IPS-11a (cell line): Measurements from ENCODE around the gene SLC45A1.

Experiments
- H3K4me3 ChIP-seq: one replicate; pipeline ENCODE4 v1.5.1; 2013; ENCODE audit warnings: low read depth, low read length, control low read depth

SLC45A1 gene

DNA sequence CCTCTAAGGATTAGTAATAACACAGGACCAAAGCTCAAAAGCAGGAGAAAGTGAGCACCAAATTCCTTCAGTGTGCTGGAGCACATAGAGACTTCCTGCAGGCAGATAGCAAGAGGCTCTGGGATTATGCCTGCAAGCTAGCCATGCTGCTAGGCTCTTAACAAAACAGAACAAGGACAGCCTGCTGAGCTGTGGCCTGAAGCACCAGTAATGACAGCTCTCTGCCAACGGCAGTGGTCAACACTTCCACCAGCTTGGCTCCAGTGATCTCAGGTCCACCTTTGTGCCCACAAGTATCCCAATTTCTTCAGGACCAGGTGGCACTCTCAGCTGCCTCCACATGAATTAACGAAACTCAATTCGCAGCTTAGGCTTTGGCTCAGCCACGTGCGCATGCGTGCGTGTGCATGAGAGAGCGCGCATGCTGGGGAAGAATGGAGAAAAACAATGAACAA is 64.2 kb downstream of the SLC45A1 start:
- H3K4me3 ChIP-seq = no peak overlapping the region

DNA sequence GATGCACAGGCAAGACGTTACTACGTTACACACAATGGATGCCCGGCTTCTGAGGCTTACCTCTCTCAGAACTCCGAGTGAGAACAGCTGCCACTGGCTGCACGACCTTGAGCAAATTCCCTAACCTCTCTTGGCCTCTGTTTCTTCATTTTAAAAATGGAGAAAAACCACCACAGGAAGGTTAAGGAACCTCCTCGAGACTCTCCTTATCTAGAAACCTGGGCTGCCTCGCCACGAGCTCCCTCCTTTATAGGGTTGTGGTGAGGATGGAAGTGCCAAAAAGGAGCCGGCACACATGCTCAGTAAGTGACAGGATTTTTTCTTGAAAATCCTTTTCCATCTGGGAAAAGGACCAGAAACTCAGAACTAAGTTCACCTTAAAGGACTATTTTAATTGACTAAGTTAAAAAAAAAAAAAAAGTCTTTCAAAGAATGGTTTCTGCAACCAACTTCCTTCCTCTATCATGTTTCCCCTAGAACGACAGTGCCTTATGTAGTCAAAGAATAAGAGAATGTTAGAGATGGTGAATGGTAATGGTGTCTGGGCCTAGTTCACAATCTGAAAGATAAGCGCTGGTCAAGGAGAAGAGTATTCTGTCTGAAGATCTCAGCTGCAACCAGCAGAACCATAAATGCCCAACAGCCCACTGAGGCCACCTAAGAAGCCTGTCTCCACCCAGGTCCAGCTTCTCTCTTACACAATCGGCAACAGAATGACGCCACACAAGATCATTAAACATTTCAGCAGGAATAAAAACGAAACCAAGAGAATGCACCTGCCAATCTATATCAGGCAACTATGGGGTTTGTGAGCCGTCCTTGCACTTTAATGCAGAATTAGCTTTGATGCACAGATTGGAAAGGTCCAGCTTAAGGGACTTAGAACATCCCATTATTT is 64.9 kb downstream of the SLC45A1 start:
- no peak overlapping the region for H3K4me3 ChIP-seq

DNA sequence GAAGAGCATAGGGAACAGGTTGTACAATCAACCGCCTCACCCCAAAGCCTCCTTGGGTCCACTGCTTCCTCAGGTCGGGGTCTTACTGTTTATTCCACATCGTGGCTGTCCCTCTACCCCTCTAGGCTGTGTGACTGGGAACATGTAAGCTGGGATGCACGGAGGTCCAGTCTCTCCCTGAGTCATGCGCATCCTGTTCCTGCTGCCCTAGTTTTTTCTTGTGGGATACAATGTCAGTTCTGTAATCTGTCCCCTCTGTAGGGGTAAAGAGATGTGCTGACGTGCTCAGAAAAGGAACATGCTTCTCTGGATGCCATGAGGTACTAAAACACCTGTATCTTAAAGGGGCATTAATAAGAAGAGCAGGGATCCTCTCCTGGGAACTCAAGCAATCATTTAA is 66.2 kb downstream of the SLC45A1 start:
- H3K4me3 ChIP-seq = no peak overlapping the region

DNA sequence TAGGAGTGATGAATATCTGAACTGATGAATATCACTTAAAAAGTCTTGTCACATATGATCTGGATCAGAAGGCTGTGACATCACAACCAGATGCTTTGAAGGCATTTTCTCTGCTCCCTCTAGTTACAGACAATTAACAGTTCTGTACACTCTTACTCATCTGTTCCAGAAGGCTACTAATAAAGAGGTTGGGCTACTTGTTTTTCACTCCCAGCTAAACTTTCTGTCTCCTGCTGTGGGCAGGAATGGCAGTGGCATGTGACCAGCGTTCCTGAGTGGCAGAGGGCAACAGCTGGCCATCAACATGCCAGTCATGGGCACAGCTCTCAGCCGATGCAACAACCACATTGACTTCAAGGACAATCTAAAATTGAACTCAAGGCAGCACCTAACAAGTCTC is 66.7 kb downstream of the SLC45A1 start:
- H3K4me3 ChIP-seq = no peak overlapping the region

DNA sequence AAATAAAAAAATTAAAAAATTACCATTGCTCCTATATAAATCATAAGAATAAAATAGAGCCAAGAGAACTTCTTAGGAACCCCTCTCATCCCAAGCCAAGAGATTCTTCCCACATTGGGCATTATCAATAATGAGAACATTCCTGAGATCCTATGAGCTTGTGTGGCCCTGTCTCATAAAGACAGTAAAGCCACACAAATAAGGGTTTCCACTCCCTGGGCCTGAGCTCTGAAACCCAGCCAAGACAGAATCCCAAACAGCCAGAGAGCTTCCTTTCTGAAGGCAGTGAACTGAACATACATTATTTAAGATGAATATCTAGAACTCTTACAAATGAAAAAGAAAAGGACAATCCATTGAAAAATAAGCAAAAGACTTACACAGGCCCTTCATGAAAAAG is 68.3 kb downstream of the SLC45A1 start:
- H3K4me3 ChIP-seq = no peak overlapping the region

DNA sequence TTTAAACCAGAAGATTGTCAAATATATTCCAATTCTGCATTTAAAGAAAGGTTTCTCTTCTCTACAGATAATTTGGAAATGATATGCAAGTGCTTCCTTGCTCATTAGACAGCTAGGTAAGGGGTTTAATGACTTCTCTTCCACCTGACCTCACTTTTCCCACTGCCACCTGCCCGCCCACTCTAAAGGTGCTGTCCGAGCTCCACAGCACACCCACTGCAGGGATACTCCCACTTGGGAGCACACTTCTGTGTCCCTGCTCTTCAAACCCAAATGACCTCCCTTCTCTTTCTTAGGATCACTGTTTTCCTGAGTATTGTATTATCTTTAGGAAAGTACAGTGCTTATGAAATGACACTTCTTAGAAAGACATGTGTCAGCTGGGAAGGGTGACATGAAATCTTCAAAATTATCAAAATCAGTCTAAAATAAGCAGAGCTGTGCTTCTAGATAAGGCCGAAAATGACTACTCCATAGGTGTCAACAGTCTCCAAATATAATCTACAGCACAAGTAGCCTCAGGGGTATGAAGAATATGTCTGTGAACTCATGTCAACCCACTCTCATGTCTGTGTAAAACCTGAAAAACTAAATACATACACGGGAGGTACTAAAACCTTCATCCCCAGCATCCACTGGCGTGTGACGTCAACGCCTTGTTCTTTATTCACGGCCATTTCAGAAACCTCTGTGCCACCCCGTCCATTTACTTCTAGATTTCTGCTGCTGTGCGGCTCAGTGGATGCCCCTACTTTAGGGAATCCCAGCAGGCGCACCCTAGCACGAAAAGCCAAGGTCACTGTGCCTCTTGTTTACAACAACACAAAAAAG is 71.0 kb downstream of the SLC45A1 start:
- no peak overlapping the region for H3K4me3 ChIP-seq

DNA sequence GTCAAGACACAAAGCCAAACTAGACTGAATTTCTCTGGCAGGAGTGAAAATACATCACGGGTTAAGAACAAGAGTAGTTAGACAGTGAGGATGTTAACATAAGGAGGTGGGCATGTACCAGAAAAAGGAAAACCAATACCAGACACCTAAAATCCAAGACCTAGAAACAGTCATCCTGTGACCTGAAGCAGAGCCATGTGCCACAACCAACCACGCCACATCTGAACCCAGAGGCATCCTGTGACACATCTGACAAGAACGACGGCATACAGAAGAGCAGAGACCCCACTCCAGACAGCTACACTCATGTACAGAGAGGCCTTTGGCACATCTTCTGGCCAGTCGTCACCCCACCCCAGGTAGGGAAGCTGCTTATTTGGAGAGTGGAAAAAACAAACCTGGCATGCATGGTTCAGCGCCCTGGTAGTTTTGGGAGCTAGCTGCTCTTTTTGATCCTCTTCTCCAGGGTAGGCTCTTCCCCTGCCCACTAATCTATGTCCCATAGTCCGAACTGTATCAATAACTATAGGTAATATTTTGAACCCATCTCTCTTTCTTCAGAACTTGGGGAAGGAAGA is 72.1 kb downstream of the SLC45A1 start:
- H3K4me3 ChIP-seq = no peak overlapping the region

DNA sequence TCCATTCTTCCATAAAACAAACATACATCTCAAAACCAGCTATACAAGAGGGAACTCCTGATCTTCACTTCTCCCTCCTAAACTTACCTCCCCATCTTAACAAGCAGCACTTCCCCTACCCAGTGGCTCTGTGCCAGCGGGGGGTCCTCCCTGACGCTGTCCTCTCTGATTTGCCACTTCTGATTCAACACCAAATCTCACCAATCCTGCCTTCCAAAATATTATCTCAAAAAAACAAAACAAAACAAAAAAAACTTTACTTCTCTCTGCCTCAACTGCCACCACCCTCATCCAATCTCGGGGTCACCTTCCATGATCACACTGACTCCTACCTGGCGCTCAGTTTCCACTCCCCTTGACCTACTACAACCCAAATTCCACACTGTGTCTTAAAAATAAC is 72.8 kb downstream of the SLC45A1 start:
- no peak overlapping the region for H3K4me3 ChIP-seq

DNA sequence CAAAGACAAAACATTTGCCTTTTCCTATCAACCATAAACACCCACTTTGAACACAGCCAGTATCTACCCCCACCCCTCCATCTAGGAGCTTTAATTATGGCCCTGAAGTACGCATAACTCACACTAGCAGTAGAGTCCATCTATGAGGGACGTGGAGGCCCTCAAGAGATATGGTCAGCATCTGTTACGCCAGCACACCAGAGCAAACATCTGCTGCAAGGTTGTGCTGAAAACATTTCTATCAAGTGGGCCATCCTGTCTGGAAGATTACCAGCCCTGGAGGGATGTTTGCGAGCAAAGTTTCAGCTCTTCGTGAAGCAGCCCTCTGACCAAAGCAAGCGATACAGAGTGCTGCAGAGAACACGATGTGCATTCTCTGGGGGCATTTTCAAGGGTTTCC is 74.6 kb downstream of the SLC45A1 start:
- H3K4me3 ChIP-seq = no peak overlapping the region
